ENCODE data around the gene BACE1-AS. TPM values are rescaled to one million over a fixed set of nuclear protein-coding genes. Genes with fewer than 3 reads are reported as not detected.

BACE1-AS gene
- total and polyA plus RNA-seq, 9 donors, result 5.1 to 20.3 (median 13.9) TPM

- no peaks in the 10 kb centered on the region for H3K9me3 ChIP-seq
- no peaks in the 10 kb centered on the region for H3K36me3 ChIP-seq
- H3K4me3 ChIP-seq, result peak within 1 kb of the TSS; percentile 90
- TF ChIP-seq POLR2A (IDR thresholded peaks at IDR 0.05), result peak; percentile 66
- TF ChIP-seq EP300 (IDR thresholded peaks at IDR 0.05), result no peak
- no peak for TF ChIP-seq CTCF (IDR thresholded peaks at IDR 0.05)
- DNase-seq, result peak; percentile 94 to 97 (median 94)
- peak within 1 kb of the TSS; percentile 79 to 82 for H3K27ac ChIP-seq
- intact Hi-C loops (cut with DNase I), result loop anchor here in 1 of 4 donors (5.0 kb wide), 1 partner anchor 95 kb away; the partner anchor contains the start of genes PCSK7 and RNF214
- 0 to 1% (median 1%) methylated on average over 56 to 64 of the region's 64 CpGs for WGBS, 3 donors
- peaks cover 4% of the 10 kb centered on the region for H3K4me1 ChIP-seq (ENCODE audit: insufficient read depth)
- no peaks in the 10 kb centered on the region for H3K27me3 ChIP-seq
Measured at GRCh38 chr11:117327567-117328374, 36.6 kb downstream of the BACE1-AS start, which contains the start of gene CEP164. TSS of gene CEP164 (plus strand) at chr11:117327854. CDS start at chr11:117338587, 10,733 bp downstream.

DNA sequence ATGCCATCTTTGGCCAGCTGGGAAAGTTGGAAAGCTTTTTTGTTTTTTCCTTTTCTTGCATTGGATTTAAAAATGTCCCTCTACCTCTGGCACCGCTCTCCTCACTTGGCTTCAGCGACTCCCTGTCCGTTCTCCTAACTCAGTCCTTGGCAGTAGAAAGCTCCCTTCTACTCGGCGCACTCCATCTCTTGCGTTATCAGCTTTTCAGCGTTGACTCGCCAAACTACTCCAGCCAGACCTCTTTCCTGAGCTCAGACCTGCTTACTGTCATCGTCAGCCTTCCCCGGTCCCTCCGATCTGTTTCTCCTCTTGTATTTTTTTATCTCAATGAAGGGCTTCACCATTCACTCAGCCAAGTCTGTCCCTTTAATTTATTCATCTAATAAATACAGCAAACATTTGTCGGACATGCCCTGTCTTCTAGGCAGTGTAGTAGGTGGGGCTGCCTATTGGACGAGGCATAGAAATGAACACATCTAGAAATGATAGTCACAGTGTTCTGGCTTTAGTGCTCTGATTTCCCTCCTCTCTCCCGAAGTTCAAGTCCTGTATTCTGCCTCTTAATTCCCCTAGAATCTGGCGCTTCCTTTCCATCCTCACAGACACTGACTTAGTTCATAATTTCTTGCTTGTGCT is 37.3 kb downstream of the BACE1-AS start:
- H3K27me3 ChIP-seq, result no peaks in the 10 kb centered on the region
- no peaks in the 10 kb centered on the region for H3K9me3 ChIP-seq
- TF ChIP-seq CTCF (IDR thresholded peaks at IDR 0.05), result no peak
- TF ChIP-seq POLR2A (IDR thresholded peaks at IDR 0.05), result no peak
- no peak for TF ChIP-seq EP300 (IDR thresholded peaks at IDR 0.05)
- H3K27ac ChIP-seq, result peak overlapping the region; percentile 79 to 82
- peak in 1 of 5 donors; percentile 51 for DNase-seq
- peaks cover 4% of the 10 kb centered on the region for H3K4me1 ChIP-seq (ENCODE audit: insufficient read depth)
- H3K4me3 ChIP-seq, result peak overlapping the region; percentile 90
- WGBS, 3 donors, result 2 to 3% (median 3%) methylated on average over 15 of the region's 15 CpGs
- no peaks in the 10 kb centered on the region for H3K36me3 ChIP-seq
- intact Hi-C loops (cut with DNase I), result loop anchor here in 1 of 4 donors (5.0 kb wide), 1 partner anchor 96 kb away; the partner anchor contains the start of genes PCSK7 and RNF214

- 47 to 81% (median 75%) methylated on average over 2 of the region's 2 CpGs for WGBS, 3 donors
- intact Hi-C loops (cut with DNase I), result no loop called here
- TF ChIP-seq CTCF (IDR thresholded peaks at IDR 0.05) (no peak), POLR2A (IDR thresholded peaks at IDR 0.05) (no peak), EP300 (IDR thresholded peaks at IDR 0.05) (no peak)
Measured at GRCh38 chr11:117332843-117333242, 41.7 kb downstream of the BACE1-AS start.

GRCh38 chr11:117333917-117334316 is 42.8 kb downstream of the BACE1-AS start:
- H3K9me3 ChIP-seq, result no peaks in the 10 kb centered on the region
- H3K27ac ChIP-seq, result no peak overlapping the region
- TF ChIP-seq EP300 (IDR thresholded peaks at IDR 0.05), result no peak
- TF ChIP-seq CTCF (IDR thresholded peaks at IDR 0.05), result no peak
- no peak for TF ChIP-seq POLR2A (IDR thresholded peaks at IDR 0.05)
- intact Hi-C loops (cut with DNase I), result no loop called here
- H3K4me3 ChIP-seq, result no peak overlapping the region
- H3K4me1 ChIP-seq (ENCODE audit: insufficient read depth), result peaks cover 4% of the 10 kb centered on the region
- DNase-seq, result no peak
- H3K36me3 ChIP-seq, result no peaks in the 10 kb centered on the region
- 78 to 83% (median 79%) methylated on average over 9 of the region's 9 CpGs for WGBS, 3 donors
- H3K27me3 ChIP-seq, result no peaks in the 10 kb centered on the region

More at GRCh38 chr11:117332843-117333242, 41.7 kb downstream of the BACE1-AS start:
- DNase-seq, result no peak
- H3K36me3 ChIP-seq, result no peaks in the 10 kb centered on the region
- H3K27ac ChIP-seq, result no peak overlapping the region
- H3K9me3 ChIP-seq, result no peaks in the 10 kb centered on the region
- H3K27me3 ChIP-seq, result no peaks in the 10 kb centered on the region
- H3K4me3 ChIP-seq, result no peak overlapping the region
- peaks cover 4% of the 10 kb centered on the region for H3K4me1 ChIP-seq (ENCODE audit: insufficient read depth)

Data from ovary (tissue), 9 donors.